C4-2B (cell line): Measurements from ENCODE around the gene DHX32.

Source experiments
- H3K27ac ChIP-seq: fragments of 450-650 bp; 2 replicates; pipeline ENCODE4 v1.5.1; 2017
- ZFX ChIP-seq: fragments of 450-650 bp; IDR thresholded peaks from 2 replicates; pipeline ENCODE4 v1.6.1; 2017
- TF ChIP-seq, protein P1 (sequence below): fragments of 450-650 bp; conservative IDR thresholded peaks from 2 replicates; pipeline ENCODE4 v1.5.1; 2017; ENCODE audit warnings: mild to moderate bottlenecking

Gene DHX32

GRCh38 chr10:125849448-125849847 is 31.6 kb downstream of the DHX32 start:
- TF ChIP-seq, protein P1, sequence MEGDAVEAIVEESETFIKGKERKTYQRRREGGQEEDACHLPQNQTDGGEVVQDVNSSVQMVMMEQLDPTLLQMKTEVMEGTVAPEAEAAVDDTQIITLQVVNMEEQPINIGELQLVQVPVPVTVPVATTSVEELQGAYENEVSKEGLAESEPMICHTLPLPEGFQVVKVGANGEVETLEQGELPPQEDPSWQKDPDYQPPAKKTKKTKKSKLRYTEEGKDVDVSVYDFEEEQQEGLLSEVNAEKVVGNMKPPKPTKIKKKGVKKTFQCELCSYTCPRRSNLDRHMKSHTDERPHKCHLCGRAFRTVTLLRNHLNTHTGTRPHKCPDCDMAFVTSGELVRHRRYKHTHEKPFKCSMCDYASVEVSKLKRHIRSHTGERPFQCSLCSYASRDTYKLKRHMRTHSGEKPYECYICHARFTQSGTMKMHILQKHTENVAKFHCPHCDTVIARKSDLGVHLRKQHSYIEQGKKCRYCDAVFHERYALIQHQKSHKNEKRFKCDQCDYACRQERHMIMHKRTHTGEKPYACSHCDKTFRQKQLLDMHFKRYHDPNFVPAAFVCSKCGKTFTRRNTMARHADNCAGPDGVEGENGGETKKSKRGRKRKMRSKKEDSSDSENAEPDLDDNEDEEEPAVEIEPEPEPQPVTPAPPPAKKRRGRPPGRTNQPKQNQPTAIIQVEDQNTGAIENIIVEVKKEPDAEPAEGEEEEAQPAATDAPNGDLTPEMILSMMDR, result no peak
- TF ChIP-seq ZFX, result no peak

DNA sequence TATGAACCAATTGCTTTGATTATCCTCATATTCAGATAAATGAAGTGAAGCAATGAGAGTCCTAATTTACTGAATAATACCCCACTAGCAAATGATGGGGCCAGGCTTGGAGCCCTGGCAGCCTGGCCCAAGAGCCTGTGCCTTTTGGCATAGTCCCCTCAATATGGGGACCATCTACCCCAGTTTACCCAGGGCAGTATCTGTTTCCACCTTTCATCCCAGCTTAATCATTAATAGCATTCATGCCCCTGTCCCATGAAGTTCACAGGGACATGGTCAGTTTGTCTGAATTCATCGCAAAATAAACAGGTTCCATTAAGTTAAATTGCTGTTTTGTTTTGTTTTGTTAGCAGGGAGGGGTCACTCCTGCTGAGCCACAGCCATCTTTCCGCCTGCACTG is 32.2 kb downstream of the DHX32 start:
- H3K27ac ChIP-seq, result no peak overlapping the region
- TF ChIP-seq, protein P1, result no peak
- no peak for TF ChIP-seq ZFX

More at GRCh38 chr10:125849448-125849847, 31.6 kb downstream of the DHX32 start:
- H3K27ac ChIP-seq, result no peak overlapping the region

- TF ChIP-seq ZFX, result no peak
- TF ChIP-seq, protein P1, result no peak
- H3K27ac ChIP-seq, result no peak overlapping the region
Observed at GRCh38 chr10:125848371-125848770, 32.7 kb downstream of the DHX32 start.

- no peak for TF ChIP-seq ZFX
- TF ChIP-seq, protein P1, result no peak
- no peak overlapping the region for H3K27ac ChIP-seq
Observed at GRCh38 chr10:125846894-125847293, 34.2 kb downstream of the DHX32 start.

- H3K27ac ChIP-seq, result no peak overlapping the region
- TF ChIP-seq ZFX, result no peak
- TF ChIP-seq, protein P1, result no peak
Observed at GRCh38 chr10:125845617-125846016, 35.5 kb downstream of the DHX32 start.

- TF ChIP-seq, protein P1, result no peak
- TF ChIP-seq ZFX, result no peak
- H3K27ac ChIP-seq, result no peak overlapping the region
Observed at GRCh38 chr10:125844751-125845221, 36.3 kb downstream of the DHX32 start.

DNA sequence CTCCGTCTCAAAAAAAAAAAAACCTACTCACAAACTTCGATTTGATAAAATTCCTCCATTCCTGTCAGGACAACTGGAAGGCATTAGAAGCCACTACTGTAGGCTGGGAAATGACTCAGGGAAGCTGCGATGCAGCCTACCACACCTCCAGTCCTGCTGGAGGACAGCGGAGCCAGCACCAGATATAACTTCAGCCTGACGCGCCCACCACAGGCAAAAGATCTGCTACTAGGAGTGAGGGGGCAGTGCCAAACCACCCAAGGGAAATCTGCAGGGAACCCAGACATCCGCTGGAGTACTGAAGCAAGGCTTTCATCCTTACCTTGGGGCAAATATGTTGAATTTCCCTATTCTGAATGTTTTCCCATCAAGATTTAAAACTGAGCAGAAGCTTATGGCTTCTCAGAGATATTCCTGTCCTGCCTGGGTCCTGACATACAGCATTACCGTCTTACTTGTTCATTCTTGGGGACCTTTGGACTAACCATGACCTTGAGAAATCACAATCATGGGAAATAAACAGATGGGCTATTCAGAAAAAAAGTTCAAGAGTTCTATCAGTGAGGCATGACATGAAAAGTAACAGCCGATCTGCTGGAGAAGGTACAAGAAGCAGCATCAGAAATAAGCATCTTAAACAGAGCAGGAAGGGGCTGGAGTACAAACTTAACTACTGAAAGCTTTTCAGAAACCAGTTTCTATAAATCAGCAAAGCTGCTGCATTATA is 37.3 kb downstream of the DHX32 start:
- TF ChIP-seq, protein P1, result no peak
- TF ChIP-seq ZFX, result no peak

More for the DNA sequence above, 37.3 kb downstream of the DHX32 start:
- H3K27ac ChIP-seq, result no peak overlapping the region
